ENCODE measurements around the gene PRX.

- TF ChIP-seq CTCF (conservative IDR thresholded peaks at IDR 0.05; ENCODE audit: low read depth in 2 of 2) (peak; percentile 33 to 46), POLR2AphosphoS5 (IDR thresholded peaks at IDR 0.05; ENCODE audit: low read depth) (no peak), EZH2phosphoT487 (IDR thresholded peaks at IDR 0.05; ENCODE audit: unreplicated experiment) (no peak), EZH2 (IDR thresholded peaks at IDR 0.05; ENCODE audit: low read depth, unreplicated experiment) (no peak)
- TF ChIP-seq, protein P1, sequence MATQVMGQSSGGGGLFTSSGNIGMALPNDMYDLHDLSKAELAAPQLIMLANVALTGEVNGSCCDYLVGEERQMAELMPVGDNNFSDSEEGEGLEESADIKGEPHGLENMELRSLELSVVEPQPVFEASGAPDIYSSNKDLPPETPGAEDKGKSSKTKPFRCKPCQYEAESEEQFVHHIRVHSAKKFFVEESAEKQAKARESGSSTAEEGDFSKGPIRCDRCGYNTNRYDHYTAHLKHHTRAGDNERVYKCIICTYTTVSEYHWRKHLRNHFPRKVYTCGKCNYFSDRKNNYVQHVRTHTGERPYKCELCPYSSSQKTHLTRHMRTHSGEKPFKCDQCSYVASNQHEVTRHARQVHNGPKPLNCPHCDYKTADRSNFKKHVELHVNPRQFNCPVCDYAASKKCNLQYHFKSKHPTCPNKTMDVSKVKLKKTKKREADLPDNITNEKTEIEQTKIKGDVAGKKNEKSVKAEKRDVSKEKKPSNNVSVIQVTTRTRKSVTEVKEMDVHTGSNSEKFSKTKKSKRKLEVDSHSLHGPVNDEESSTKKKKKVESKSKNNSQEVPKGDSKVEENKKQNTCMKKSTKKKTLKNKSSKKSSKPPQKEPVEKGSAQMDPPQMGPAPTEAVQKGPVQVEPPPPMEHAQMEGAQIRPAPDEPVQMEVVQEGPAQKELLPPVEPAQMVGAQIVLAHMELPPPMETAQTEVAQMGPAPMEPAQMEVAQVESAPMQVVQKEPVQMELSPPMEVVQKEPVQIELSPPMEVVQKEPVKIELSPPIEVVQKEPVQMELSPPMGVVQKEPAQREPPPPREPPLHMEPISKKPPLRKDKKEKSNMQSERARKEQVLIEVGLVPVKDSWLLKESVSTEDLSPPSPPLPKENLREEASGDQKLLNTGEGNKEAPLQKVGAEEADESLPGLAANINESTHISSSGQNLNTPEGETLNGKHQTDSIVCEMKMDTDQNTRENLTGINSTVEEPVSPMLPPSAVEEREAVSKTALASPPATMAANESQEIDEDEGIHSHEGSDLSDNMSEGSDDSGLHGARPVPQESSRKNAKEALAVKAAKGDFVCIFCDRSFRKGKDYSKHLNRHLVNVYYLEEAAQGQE (IDR thresholded peaks at IDR 0.05; ENCODE audit: unreplicated experiment) = no peak
Measured at GRCh38 chr19:40381321-40381720, 31.9 kb downstream of the PRX start.
